Stimulated activated CD8-positive, alpha-beta memory T cell treated with anti-CD3 and anti-CD28 coated beads, Interleukin-4, amount 100 ng/mL, for 24 hours (primary cell): ENCODE data around the gene GAS7.
"Not testable (repeated sequence)": the region's sequence is repeated elsewhere in the genome, so short reads cannot be mapped to it uniquely, and the experiment has no call there.

Experiments used
- DNase-seq: peaks from one replicate; pipeline ENCODE4 v3.0.0-alpha.2; 2020; ENCODE audit warnings: low read depth

The GAS7 gene

GRCh38 chr17:10022416-10022815 lies 176.0 kb downstream of the GAS7 start:
- no peak for DNase-seq

- DNase-seq, result no peak
Measured at GRCh38 chr17:10021272-10021984, 177.0 kb downstream of the GAS7 start.

- no peak for DNase-seq
Measured at GRCh38 chr17:10019941-10020451, 178.4 kb downstream of the GAS7 start.

- no peak for DNase-seq
Measured at GRCh38 chr17:10018461-10018891, 179.9 kb downstream of the GAS7 start.

- not testable (repeated sequence) for DNase-seq
Measured at GRCh38 chr17:10016958-10017570, 181.3 kb downstream of the GAS7 start.

GRCh38 chr17:10013365-10014112 lies 184.9 kb downstream of the GAS7 start:
- DNase-seq, result no peak

GRCh38 chr17:10010752-10011151 lies 187.7 kb downstream of the GAS7 start:
- no peak for DNase-seq

- DNase-seq, result no peak
Measured at GRCh38 chr17:10003705-10004104, 194.7 kb downstream of the GAS7 start.

- DNase-seq, result not testable (repeated sequence)
Measured at GRCh38 chr17:10002567-10003360, 195.6 kb downstream of the GAS7 start.

- DNase-seq, result no peak
Measured at GRCh38 chr17:10001306-10001873, 197.0 kb downstream of the GAS7 start.

- no peak for DNase-seq
Measured at GRCh38 chr17:9999919-10000695, 198.3 kb downstream of the GAS7 start.

- DNase-seq, result no peak
Measured at GRCh38 chr17:9998060-9998459, 200.3 kb downstream of the GAS7 start.

- no peak for DNase-seq
Measured at GRCh38 chr17:9994761-9995160, 203.6 kb downstream of the GAS7 start.

- no peak for DNase-seq
Measured at GRCh38 chr17:9991796-9992195, 206.6 kb downstream of the GAS7 start.

- no peak for DNase-seq
Measured at GRCh38 chr17:9991351-9991750, 207.1 kb downstream of the GAS7 start.

- DNase-seq, result no peak
Measured at GRCh38 chr17:9987779-9988585, 210.4 kb downstream of the GAS7 start.

GRCh38 chr17:9986754-9987382 lies 211.5 kb downstream of the GAS7 start:
- no peak for DNase-seq

GRCh38 chr17:9985646-9986045 lies 212.8 kb downstream of the GAS7 start:
- DNase-seq, result no peak

GRCh38 chr17:9984768-9985167 lies 213.6 kb downstream of the GAS7 start:
- no peak for DNase-seq

- DNase-seq, result no peak
Measured at GRCh38 chr17:9982159-9982558, 216.2 kb downstream of the GAS7 start.
